H9 (cell line): ENCODE data around the gene CCDC102A. TPM values are rescaled to one million over a fixed set of nuclear protein-coding genes. Genes with fewer than 3 reads are reported as not detected.

Experiments used
- DNase-seq: peaks from one replicate; pipeline ENCODE4 v3.0.0-alpha.2; 2017
- H2AFZ ChIP-seq: one replicate; pipeline ENCODE4 v1.6.1; 2013; ENCODE audit warnings: mild to moderate bottlenecking, low read length, control low read depth, moderate library complexity
- H2AK5ac ChIP-seq: 2 replicates; pipeline ENCODE4 v1.6.1; 2013; ENCODE audit warnings: low read length, control low read depth, mixed read lengths; ENCODE audit not compliant: insufficient read length
- H2BK120ac ChIP-seq: one replicate; pipeline ENCODE4 v1.6.1; 2013; ENCODE audit warnings: low read depth, mild to moderate bottlenecking, low read length, control low read depth, inconsistent platforms; ENCODE audit not compliant: poor library complexity, severe bottlenecking
- H2BK12ac ChIP-seq: 2 replicates; pipeline ENCODE4 v1.6.1; 2013; ENCODE audit warnings: low read length, control low read depth, mixed read lengths, low read depth; ENCODE audit not compliant: insufficient read length
- H2BK15ac ChIP-seq: 2 replicates; pipeline ENCODE4 v1.6.1; 2013; ENCODE audit warnings: low read depth, low read length, control low read depth
- H2BK20ac ChIP-seq: one replicate; pipeline ENCODE4 v1.6.1; 2013; ENCODE audit warnings: low read depth, mild to moderate bottlenecking, low read length, control low read depth, inconsistent platforms; ENCODE audit not compliant: poor library complexity, severe bottlenecking
- H2BK5ac ChIP-seq: 2 replicates; pipeline ENCODE4 v1.6.1; 2013; ENCODE audit warnings: low read length, control low read depth, mixed read lengths; ENCODE audit not compliant: insufficient read length
- H3K14ac ChIP-seq: 2 replicates; pipeline ENCODE4 v1.6.1; 2013; ENCODE audit warnings: low read length, control low read depth; ENCODE audit not compliant: insufficient read depth
- H3K18ac ChIP-seq: 2 replicates; pipeline ENCODE4 v1.6.1; 2013; ENCODE audit warnings: low read depth, mild to moderate bottlenecking, mixed read lengths, low read length, control low read depth; ENCODE audit not compliant: insufficient read length
- H3K23ac ChIP-seq: 2 replicates; pipeline ENCODE4 v1.6.1; 2013; ENCODE audit warnings: low read length, control low read depth, mixed read lengths, low read depth; ENCODE audit not compliant: insufficient read length
- H3K23me2 ChIP-seq: 2 replicates; pipeline ENCODE4 v1.6.1; 2013; ENCODE audit warnings: low read depth, mild to moderate bottlenecking, mixed read lengths, low read length, control low read depth; ENCODE audit not compliant: insufficient read length, poor library complexity, severe bottlenecking
- H3K27ac ChIP-seq: 2 replicates; pipeline ENCODE4 v1.5.1; 2013; ENCODE audit warnings: low read length, control low read depth, mixed read lengths, low read depth; ENCODE audit not compliant: insufficient read length
- H3K27me3 ChIP-seq: 2 replicates; pipeline ENCODE4 v1.6.1; 2013; ENCODE audit warnings: low read length, control low read depth, inconsistent platforms; ENCODE audit not compliant: insufficient read depth
- H3K4ac ChIP-seq: 2 replicates; pipeline ENCODE4 v1.6.1; 2013; ENCODE audit warnings: low read depth, mild to moderate bottlenecking, control low read depth, inconsistent platforms, low read length, moderate library complexity
- H3K4me1 ChIP-seq: 2 replicates; pipeline ENCODE4 v1.6.1; 2013; ENCODE audit warnings: low read length, control low read depth, inconsistent platforms; ENCODE audit not compliant: insufficient read depth
- H3K4me2 ChIP-seq: 2 replicates; pipeline ENCODE4 v1.6.1; 2013; ENCODE audit warnings: low read length, control low read depth, mixed read lengths; ENCODE audit not compliant: insufficient read length, insufficient read depth
- H3K56ac ChIP-seq: 2 replicates; pipeline ENCODE4 v1.6.1; 2013; ENCODE audit warnings: low read depth, mild to moderate bottlenecking, mixed read lengths, low read length, control low read depth; ENCODE audit not compliant: insufficient read length
- H3K79me1 ChIP-seq: 2 replicates; pipeline ENCODE4 v1.6.1; 2013; ENCODE audit warnings: low read depth, mild to moderate bottlenecking, moderate library complexity, low read length, control low read depth, inconsistent platforms; ENCODE audit not compliant: insufficient read depth, poor library complexity, severe bottlenecking
- H3K79me2 ChIP-seq: 2 replicates; pipeline ENCODE4 v1.6.1; 2013; ENCODE audit warnings: low read length, control low read depth, inconsistent platforms; ENCODE audit not compliant: insufficient read depth
- H3K9ac ChIP-seq: 2 replicates; pipeline ENCODE4 v1.6.1; 2013; ENCODE audit warnings: low read length, control low read depth, mixed read lengths; ENCODE audit not compliant: insufficient read length; ENCODE audit errors: extremely low read depth
- H3K9me3 ChIP-seq: one replicate; pipeline ENCODE4 v1.6.1; 2013; ENCODE audit warnings: low read depth, low read length, inconsistent platforms; ENCODE audit not compliant: control insufficient read depth
- H3T11ph ChIP-seq: one replicate; pipeline ENCODE4 v1.6.1; 2013; ENCODE audit warnings: mild to moderate bottlenecking, low read length, control low read depth, inconsistent platforms
- H4K20me1 ChIP-seq: one replicate; pipeline ENCODE4 v1.6.1; 2013; ENCODE audit not compliant: control insufficient read depth, insufficient read length, insufficient read depth
- H4K5ac ChIP-seq: 2 replicates; pipeline ENCODE4 v1.6.1; 2013; ENCODE audit warnings: low read depth, mild to moderate bottlenecking, mixed read lengths, low read length, control low read depth; ENCODE audit not compliant: insufficient read length
- H4K8ac ChIP-seq: replicated peaks from 2 replicates; pipeline ENCODE4 v1.6.1; 2013; ENCODE audit warnings: low read length, control low read depth, mixed read lengths, low read depth; ENCODE audit not compliant: insufficient read length
- H4K91ac ChIP-seq: 2 replicates; pipeline ENCODE4 v1.6.1; 2013; ENCODE audit warnings: low read depth, mild to moderate bottlenecking, moderate library complexity, mixed read lengths, low read length, control low read depth; ENCODE audit not compliant: insufficient read length
- H3K27ac Mint-ChIP-seq, 3 experiments: 2 replicates in 2 of 3; 3 replicates in 1 of 3; pipeline ENCODE4 v1.8.0; 2020 to 2021; ENCODE audit warnings: mixed read lengths in 3 of 3, mild to moderate bottlenecking in 1 of 3, moderate library complexity in 1 of 3
- H3K27me3 Mint-ChIP-seq: 2 replicates; pipeline ENCODE4 v1.8.0; 2021; ENCODE audit warnings: low read depth, mild to moderate bottlenecking, moderate library complexity, mixed read lengths
- H3K36me3 Mint-ChIP-seq, 3 experiments: 2 replicates in 2 of 3; 3 replicates in 1 of 3; pipeline ENCODE4 v1.8.0; 2020 to 2021; ENCODE audit warnings: low read depth in 3 of 3, mixed read lengths in 3 of 3; ENCODE audit not compliant: insufficient read depth in 1 of 3
- H3K4me1 Mint-ChIP-seq, 2 experiments: 2 replicates each; pipeline ENCODE4 v1.8.0; 2020; ENCODE audit warnings: mixed read lengths in 2 of 2
- H3K4me3 Mint-ChIP-seq, 2 experiments: 2 replicates in 1 of 2; 3 replicates in 1 of 2; pipeline ENCODE4 v1.8.0; 2020 to 2021; ENCODE audit warnings: mild to moderate bottlenecking in 2 of 2, mixed read lengths in 2 of 2, moderate library complexity in 1 of 2
- H3K9me3 Mint-ChIP-seq, 2 experiments: 2 replicates in 1 of 2; 3 replicates in 1 of 2; pipeline ENCODE4 v1.8.0; 2020; ENCODE audit warnings: mild to moderate bottlenecking in 2 of 2, mixed read lengths in 2 of 2, moderate library complexity in 1 of 2
- CTCF ChIP-seq: fragments of 200-600 bp; sonication (generic); conservative IDR thresholded peaks from 3 replicates; pipeline ENCODE4 v1.8.0; 2021; ENCODE audit warnings: antibody characterized with exemption, mild to moderate bottlenecking
- WGBS: extraction: QIAGEN DNeasy Blood & Tissue Kit; methylation state at CpG from one replicate; pipeline ENCODE4 v1.1.7; 2013; ENCODE audit warnings: missing lambda C conversion rate, low lambda C conversion rate, mixed read lengths; ENCODE audit not compliant: insufficient read length; ENCODE audit errors: extremely low coverage; 5-methylcytosine and 5-hydroxymethylcytosine counted together
- total RNA-seq: library from RNA; stranded (reverse); gene quantifications from 2 replicates; pipeline ENCODE4 v1.2.1, GENCODE V29; 2021

Gene CCDC102A
- total RNA-seq, 1 experiment from 2014 or later = 8.2 TPM

- H3K4me1 Mint-ChIP-seq = peaks cover 0 to 4% of the 10 kb centered on the region in 2 experiments; a peak in 1 of 4 replicates
- no peak for TF ChIP-seq CTCF
- Histone ChIP-seq H2BK5ac (no peak overlapping the region), H2BK12ac (no peak overlapping the region), H2BK15ac (no peak overlapping the region), H2AFZ (no peak overlapping the region), H2BK20ac (no peak overlapping the region), H3K9ac (no peak overlapping the region), H2BK120ac (no peak overlapping the region), H3K27ac (no peak overlapping the region), H3K79me2 (no peaks in the 10 kb centered on the region), H3K79me1 (no peaks in the 10 kb centered on the region), H3K9me3 (no peaks in the 10 kb centered on the region), H3K4ac (no peak overlapping the region), H3K18ac (no peak overlapping the region), H3K4me1 (no peaks in the 10 kb centered on the region), H3K23ac (no peak overlapping the region), H3K4me2 (no peak overlapping the region), H3K27me3 (no peaks in the 10 kb centered on the region), H4K20me1 (no peaks in the 10 kb centered on the region), H3K14ac (no peak overlapping the region), H4K5ac (no peak overlapping the region), H4K91ac (no peak overlapping the region), H3K23me2 (no peaks in the 10 kb centered on the region), H2AK5ac (no peak overlapping the region), H3T11ph (no peak overlapping the region), H3K56ac (no peak overlapping the region), H4K8ac (no peak overlapping the region)
- no peak overlapping the region for H3K27ac Mint-ChIP-seq
- H3K9me3 Mint-ChIP-seq = peaks cover 18 to 23% of the 10 kb centered on the region in 2 experiments
- no peak for DNase-seq
- H3K4me3 Mint-ChIP-seq = no peak overlapping the region
- no CpG with 5 or more reads among the region's 3 CpGs for WGBS
- peaks cover 4% of the 10 kb centered on the region for H3K27me3 Mint-ChIP-seq
- H3K36me3 Mint-ChIP-seq = peaks cover 26 to 32% (median 29%) of the 10 kb centered on the region in 3 experiments
Observed at GRCh38 chr16:57566436-57566835, 30.1 kb upstream of the CCDC102A start.
